COR-L47 (cell line): Measurements from ENCODE around the gene ATP2C2.
A peak's percentile ranks its signal among the peaks of the same experiment; 100 is the strongest.

Source experiments
- DNase-seq: peaks from one replicate; lab custom pipeline; 2025; lab: John Stamatoyannopoulos, UW

Gene ATP2C2

GRCh38 chr16:84476401-84476800 lies 108.1 kb downstream of the ATP2C2 start:
- DNase-seq, result no peak

- no peak for DNase-seq
These were observed 109.3 kb downstream of the ATP2C2 start for GRCh38 chr16:84477661-84478060.

GRCh38 chr16:84478172-84478947 lies 110.0 kb downstream of the ATP2C2 start:
- DNase-seq, result no peak

- no peak for DNase-seq
These were observed 111.5 kb downstream of the ATP2C2 start for GRCh38 chr16:84479716-84480450.

GRCh38 chr16:84481051-84481735 lies 112.9 kb downstream of the ATP2C2 start:
- DNase-seq, result no peak

GRCh38 chr16:84482001-84482891 lies 113.9 kb downstream of the ATP2C2 start:
- no peak for DNase-seq

- no peak for DNase-seq
These were observed 114.9 kb downstream of the ATP2C2 start for GRCh38 chr16:84482951-84483881.

GRCh38 chr16:84483882-84484565 lies 115.7 kb downstream of the ATP2C2 start:
- no peak for DNase-seq

- peak; percentile 21 for DNase-seq
These were observed 116.4 kb downstream of the ATP2C2 start for GRCh38 chr16:84484579-84485254.

GRCh38 chr16:84485255-84486010 lies 117.1 kb downstream of the ATP2C2 start:
- no peak for DNase-seq

GRCh38 chr16:84486126-84486525 lies 117.8 kb downstream of the ATP2C2 start:
- DNase-seq, result no peak

GRCh38 chr16:84486551-84487235 lies 118.4 kb downstream of the ATP2C2 start:
- DNase-seq, result no peak

- DNase-seq, result no peak
These were observed 119.0 kb downstream of the ATP2C2 start for GRCh38 chr16:84487358-84487757.

GRCh38 chr16:84489131-84489530 lies 120.8 kb downstream of the ATP2C2 start:
- no peak for DNase-seq

- no peak for DNase-seq
These were observed 127.2 kb downstream of the ATP2C2 start for GRCh38 chr16:84495506-84495905.

GRCh38 chr16:84496991-84497390 lies 128.7 kb downstream of the ATP2C2 start:
- no peak for DNase-seq

GRCh38 chr16:84497418-84498222 lies 129.3 kb downstream of the ATP2C2 start:
- no peak for DNase-seq
